OCI-LY3 (cell line): ENCODE measurements around the gene AKNA.

Experiments
- CTCF ChIP-seq: fragments of 200-600, 300-600 bp; sonication (generic); IDR thresholded peaks from 2 replicates; pipeline ENCODE4 v1.5.1; 2014; ENCODE audit warnings: antibody characterized with exemption, low read length, low read depth
- EZH2phosphoT487 ChIP-seq: fragments of 200-600 bp; shearing (Covaris generic); IDR thresholded peaks from 2 replicates; pipeline ENCODE4 v1.6.1; 2018; ENCODE audit warnings: antibody characterized with exemption, mixed run types, low read depth

DNA sequence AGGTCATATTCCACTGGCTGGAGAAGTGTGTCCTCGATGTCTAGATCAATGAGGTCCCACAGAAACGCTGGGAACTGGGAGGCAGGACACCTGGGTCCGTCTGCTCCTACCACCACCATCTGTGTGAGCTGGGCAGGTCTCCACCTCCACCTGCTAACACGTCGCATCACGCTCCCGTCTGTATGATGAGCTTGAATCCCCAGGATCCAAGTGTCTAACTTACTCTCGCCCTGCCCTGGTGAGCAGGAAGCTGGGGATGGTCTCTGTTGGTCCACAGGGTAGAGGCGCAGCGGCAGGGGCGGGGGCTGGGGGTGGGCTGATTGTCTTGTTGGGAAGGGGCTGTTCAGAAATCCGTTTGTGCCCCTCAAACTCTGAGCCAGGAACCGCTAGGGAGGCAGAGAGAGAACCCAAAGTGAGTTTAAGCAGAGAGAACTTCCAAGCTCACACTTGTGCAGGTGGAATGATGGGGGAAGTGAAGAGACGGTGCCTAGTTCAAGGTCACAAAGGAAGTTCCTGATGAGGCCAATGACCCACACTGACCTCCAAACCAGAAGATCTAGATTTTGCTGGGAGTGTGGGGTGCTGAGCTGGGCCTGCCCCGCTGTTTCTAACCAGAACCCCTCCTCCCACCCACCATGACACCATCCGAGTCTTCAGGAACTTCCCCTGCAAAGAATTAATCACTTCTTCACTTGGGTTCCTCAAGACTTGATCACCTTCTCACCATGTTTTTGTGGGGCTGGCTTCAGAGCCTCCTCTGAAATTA, 37.0 kb downstream of the AKNA start:
- TF ChIP-seq EZH2phosphoT487, result no peak
- TF ChIP-seq CTCF, result no peak
